A549 (cell line): ENCODE results near the gene ITGB1BP1. TPM values are rescaled to one million over a fixed set of nuclear protein-coding genes. Genes with fewer than 3 reads are reported as not detected.

ENCODE experiments used
- ATAC-seq, 2 experiments: fragments of 200-7000 bp in 1 of 2; fragments of >200 bp in 1 of 2; cut with Nextera tagmentation in 1 of 2; cut with Tn5 transposase in 1 of 2; 3 replicates each; pipeline versions ENCODE4 v1.8.0 to v1.9.1; 2018 to 2020; ENCODE audit warnings: mild to moderate bottlenecking in 1 of 2, moderate library complexity in 1 of 2
- CTCF ChIA-PET: fragments of 300-600 bp; sonication (Branson Sonifier 250); formaldehyde crosslinking; extraction: SDS; loops from one replicate; lab custom pipeline; 2021; ENCODE audit warnings: antibody characterized with exemption, inconsistent platforms; lab: Yijun Ruan, JAX
- POLR2A ChIA-PET: fragments of 350-600 bp; formaldehyde crosslinking; extraction: SDS; loops from one replicate; lab custom pipeline; 2021; ENCODE audit warnings: antibody characterized with exemption, inconsistent platforms; lab: Yijun Ruan, JAX
- DNase-seq, 2 experiments: peaks; one replicate each; pipeline versions ENCODE4 v3.0.0 to v3.0.0-alpha.2; 2011 to 2016; ENCODE audit warnings: low read depth in 1 of 2, low spot score in 1 of 2
- FAIRE-seq: peaks from 2 replicates; lab custom pipeline; 2011; peaks lifted over from hg19 to GRCh38; lab: Jason Lieb, UNC
- H3K27ac ChIP-seq, 2 experiments: fragments of >200 bp; sonication (Bioruptor Twin); formaldehyde crosslinking; 3 replicates each; pipeline ENCODE4 v1.5.1; 2016 to 2017
- H3K4me1 ChIP-seq: fragments of >200 bp; sonication (Bioruptor Twin); formaldehyde crosslinking; 3 replicates; pipeline ENCODE4 v1.6.1; 2016
- H3K4me2 ChIP-seq: fragments of >200 bp; sonication (Bioruptor Twin); formaldehyde crosslinking; 3 replicates; pipeline ENCODE4 v1.6.1; 2016
- H3K4me3 ChIP-seq: fragments of >200 bp; sonication (Bioruptor Twin); formaldehyde crosslinking; 3 replicates; pipeline ENCODE4 v1.5.1; 2016
- H3K9me3 ChIP-seq: fragments of >200 bp; sonication (Bioruptor Twin); formaldehyde crosslinking; 3 replicates; pipeline ENCODE4 v1.6.1; 2016
- ATOH8 ChIP-seq: fragments of 250-450 bp; sonication (Bioruptor Pico); IDR thresholded peaks from 2 replicates; pipeline ENCODE4 v1.5.0; 2020; ENCODE audit warnings: low read depth, mild to moderate bottlenecking, moderate library complexity
- BCL3 ChIP-seq: fragments of >200 bp; sonication (Bioruptor Twin); formaldehyde crosslinking; IDR thresholded peaks from 3 replicates; pipeline ENCODE4 v1.6.1; 2016
- CBX8 ChIP-seq: fragments of 200-600 bp; sonication (generic); IDR thresholded peaks from 2 replicates; pipeline ENCODE4 v1.6.1; 2016
- CEBPB ChIP-seq, 2 experiments: fragments of >200 bp in 1 of 2; sonication (Bioruptor Twin) in 1 of 2; formaldehyde crosslinking in 1 of 2; IDR thresholded peaks; 2 replicates each; pipeline ENCODE4 v1.6.1; 2012 to 2016
- CHD2 ChIP-seq: fragments of 150-350 bp; IDR thresholded peaks from 2 replicates; pipeline ENCODE4 v1.6.1; 2014; ENCODE audit warnings: low read length; ENCODE audit not compliant: partially characterized antibody
- CHD4 ChIP-seq: fragments of 200-600 bp; sonication (generic); IDR thresholded peaks from 2 replicates; pipeline ENCODE4 v1.6.1; 2016; ENCODE audit warnings: antibody characterized with exemption, mild to moderate bottlenecking, borderline replicate concordance
- CTCF ChIP-seq: fragments of >200 bp; sonication (Bioruptor Twin); formaldehyde crosslinking; IDR thresholded peaks from 3 replicates; pipeline ENCODE4 v1.5.1; 2016
- EHF ChIP-seq: fragments of 250-450 bp; sonication (Bioruptor Pico); IDR thresholded peaks from 2 replicates; pipeline ENCODE4 v1.5.0; 2020; ENCODE audit warnings: mild to moderate bottlenecking
- FOSB ChIP-seq: fragments of 250-450 bp; sonication (Bioruptor Pico); IDR thresholded peaks from 2 replicates; pipeline ENCODE4 v1.5.0; 2020; ENCODE audit warnings: mild to moderate bottlenecking, moderate library complexity
- FOSL2 ChIP-seq, 2 experiments: fragments of 450-650 bp in 1 of 2; fragments of >200 bp in 1 of 2; sonication (Bioruptor Twin) in 1 of 2; formaldehyde crosslinking; IDR thresholded peaks; 2 replicates each; pipeline versions ENCODE4 v1.5.0 to v1.6.1; 2016 to 2020; ENCODE audit warnings: mild to moderate bottlenecking in 1 of 2, moderate library complexity in 1 of 2
- GATA3 ChIP-seq: IDR thresholded peaks from 2 replicates; pipeline ENCODE4 v1.6.1; 2012; ENCODE audit warnings: borderline replicate concordance
- HDAC2 ChIP-seq: fragments of 200-600 bp; sonication (generic); IDR thresholded peaks from 2 replicates; pipeline ENCODE4 v1.6.1; 2016
- HES2 ChIP-seq: fragments of >200 bp; sonication (Bioruptor Twin); formaldehyde crosslinking; IDR thresholded peaks from 2 replicates; pipeline ENCODE4 v1.6.1; 2016
- HOXB13 ChIP-seq: fragments of 250-450 bp; sonication (Bioruptor Pico); IDR thresholded peaks from 2 replicates; pipeline ENCODE4 v1.5.0; 2020; ENCODE audit warnings: low read depth, mild to moderate bottlenecking, moderate library complexity
- HOXB5 ChIP-seq: fragments of 250-450 bp; sonication (Bioruptor Pico); IDR thresholded peaks from 2 replicates; pipeline ENCODE4 v1.5.0; 2020; ENCODE audit warnings: mild to moderate bottlenecking, moderate library complexity
- MAFK ChIP-seq: fragments of 450-650 bp; IDR thresholded peaks from 2 replicates; pipeline ENCODE4 v1.6.1; 2014; ENCODE audit not compliant: partially characterized antibody
- MAX ChIP-seq: IDR thresholded peaks from 2 replicates; pipeline ENCODE4 v1.6.1; 2012
- MAZ ChIP-seq: fragments of 150-350 bp; IDR thresholded peaks from 2 replicates; pipeline ENCODE4 v1.6.1; 2014; ENCODE audit warnings: antibody characterized with exemption, low read depth, low read length, borderline replicate concordance
- MYC ChIP-seq: IDR thresholded peaks from 2 replicates; pipeline ENCODE4 v1.6.1; 2012; ENCODE audit warnings: mild to moderate bottlenecking, inconsistent platforms, low read length, improper control_type of control experiment, borderline replicate concordance
- NFE2L2 ChIP-seq: fragments of 150-350 bp; conservative IDR thresholded peaks from 2 replicates; pipeline ENCODE4 v1.6.1; 2014; ENCODE audit warnings: low read length
- NPAS2 ChIP-seq: fragments of 250-450 bp; sonication (Bioruptor Pico); IDR thresholded peaks from 2 replicates; pipeline ENCODE4 v1.8.0; 2022; ENCODE audit warnings: mild to moderate bottlenecking, moderate library complexity, borderline replicate concordance
- NR3C1 ChIP-seq: fragments of >200 bp; sonication (Bioruptor Twin); formaldehyde crosslinking; IDR thresholded peaks from 3 replicates; pipeline ENCODE4 v1.6.1; 2017
- PBX3 ChIP-seq: IDR thresholded peaks from 2 replicates; pipeline ENCODE4 v1.6.1; 2012
- POLR2A ChIP-seq: IDR thresholded peaks from 2 replicates; pipeline ENCODE4 v1.6.1; 2012; ENCODE audit warnings: mild to moderate bottlenecking, low read length
- RAD21 ChIP-seq, 2 experiments: fragments of >200 bp in 1 of 2; sonication (Bioruptor Twin) in 1 of 2; formaldehyde crosslinking in 1 of 2; IDR thresholded peaks in 1 of 2; conservative IDR thresholded peaks in 1 of 2; 2 replicates in 1 of 2; 3 replicates in 1 of 2; pipeline ENCODE4 v1.6.1; 2012 to 2018; ENCODE audit warnings: inconsistent platforms in 1 of 2
- RARB ChIP-seq: fragments of 250-450 bp; sonication (Bioruptor Pico); IDR thresholded peaks from 2 replicates; pipeline ENCODE4 v1.8.0; 2021; ENCODE audit warnings: mild to moderate bottlenecking, moderate library complexity
- SREBF2 ChIP-seq: fragments of 450-650 bp; IDR thresholded peaks from 2 replicates; pipeline ENCODE4 v1.6.1; 2014; ENCODE audit warnings: mild to moderate bottlenecking, moderate library complexity
- USF2 ChIP-seq: fragments of 450-650 bp; IDR thresholded peaks from 2 replicates; pipeline ENCODE4 v1.6.1; 2014; ENCODE audit warnings: antibody characterized with exemption
- WGBS: methylation state at CpG from one replicate; pipeline ENCODE4 v1.1.6; 2017; ENCODE audit errors: missing lambda C conversion rate; 5-methylcytosine and 5-hydroxymethylcytosine counted together
- polyA plus RNA-seq, 4 experiments: library from polyadenylated mRNA; depleted of rRNA in 3 of 4; stranded (reverse); fragments of >200 nt; fragmentation: RNase III in 1 of 4; extraction: RNeasy Plus Mini Kit Qiagen cat#74134 plus additional on column Dnase treatment in 1 of 4; gene quantifications; 2 replicates in 3 of 4; 3 replicates in 1 of 4; pipeline ENCODE4 v1.2.3, GENCODE V29; 2011 to 2017

The ITGB1BP1 gene
- polyA plus RNA-seq, 2 of the 4 experiments (the other 2 are of a cell fraction) = 99.3 to 136 TPM

- FAIRE-seq = no peak
- Histone ChIP-seq H3K27ac (no peak overlapping the region), H3K4me2 (no peak overlapping the region), H3K4me3 (no peak overlapping the region), H3K4me1 (peaks cover 19% of the 10 kb centered on the region), H3K9me3 (no peaks in the 10 kb centered on the region)
- POLR2A ChIA-PET = no interaction called here
- 94% methylated on average over 10 of the region's 10 CpGs for WGBS
- no peak for ATAC-seq
- CTCF ChIA-PET = interaction anchor here (1.7 kb wide), 1 partner anchor 19 kb away, joined by 4 read pairs; no protein-coding TSS in a partner anchor
- DNase-seq = no peak
- TF ChIP-seq POLR2A (no peak), RARB (no peak), CEBPB (IDR thresholded peaks at IDR 0.05) (no peak), HOXB13 (no peak), EHF (CRISPR knock-in tag) (no peak), SREBF2 (no peak), CHD4 (no peak), MAFK (no peak), CTCF (no peak)
These were observed 2.8 kb downstream of the ITGB1BP1 start for GRCh38 chr2:9420495-9420894.

- POLR2A ChIA-PET = no interaction called here
- FAIRE-seq (no peak), ATAC-seq (no peak), DNase-seq (no peak)
- H3K4me1 ChIP-seq = peaks cover 12% of the 10 kb centered on the region
- no peak overlapping the region for H3K4me3 ChIP-seq
- 88% methylated on average over 3 of the region's 3 CpGs for WGBS
- no peak overlapping the region for H3K4me2 ChIP-seq
- no peaks in the 10 kb centered on the region for H3K9me3 ChIP-seq
- no peak overlapping the region for H3K27ac ChIP-seq
- TF ChIP-seq ATOH8 = no peak
- no peak for TF ChIP-seq FOSB (CRISPR knock-in tag)
- no peak for TF ChIP-seq HES2
- no peak for TF ChIP-seq MAX
- TF ChIP-seq RAD21 (conservative IDR thresholded peaks at IDR 0.05 in 1 of 2, IDR thresholded peaks at IDR 0.05 in 1 of 2) = no peak
- no peak for TF ChIP-seq MYC
- no peak for TF ChIP-seq PBX3
- TF ChIP-seq CHD2 = no peak
- TF ChIP-seq NR3C1 = no peak
- no peak for TF ChIP-seq HOXB13
- no peak for TF ChIP-seq FOSL2 (IDR thresholded peaks at IDR 0.05)
- no peak for TF ChIP-seq FOSL2 (CRISPR knock-in tag; IDR thresholded peaks at IDR 0.05)
- no peak for TF ChIP-seq HOXB5 (CRISPR knock-in tag)
- no peak for TF ChIP-seq CBX8
- CTCF ChIA-PET = interaction anchor here (0.5 to 1.7 kb wide), 2 partner anchors 18 to 20 kb away, joined by 3 to 4 read pairs; no protein-coding TSS in a partner anchor
These were observed 3.8 kb downstream of the ITGB1BP1 start for GRCh38 chr2:9419541-9419940.

GRCh38 chr2:9418746-9419145 is 4.6 kb downstream of the ITGB1BP1 start:
- TF ChIP-seq GATA3 = no peak
- TF ChIP-seq HDAC2 = no peak
- TF ChIP-seq USF2 = no peak
- no peak for TF ChIP-seq MAZ
- TF ChIP-seq NFE2L2 = no peak
- no peak for TF ChIP-seq BCL3
- TF ChIP-seq CBX8 = no peak
- no peak for TF ChIP-seq NPAS2
- ATAC-seq (no peak), DNase-seq (no peak), FAIRE-seq (no peak)
- no peak overlapping the region for H3K27ac ChIP-seq
- peaks cover 9% of the 10 kb centered on the region for H3K4me1 ChIP-seq
- H3K9me3 ChIP-seq = no peaks in the 10 kb centered on the region
- no peak overlapping the region for H3K4me3 ChIP-seq
- POLR2A ChIA-PET = no interaction called here
- CTCF ChIA-PET = interaction anchor here (0.8 to 1.7 kb wide), 3 partner anchors 17 to 271 kb away, joined by 3 to 4 read pairs (median 3); no protein-coding TSS in a partner anchor
- 93% methylated on average over 4 of the region's 4 CpGs for WGBS
- no peak overlapping the region for H3K4me2 ChIP-seq
